GM12892 (cell line): Measurements from ENCODE around the gene HS1BP3. TPM values are rescaled to one million over a fixed set of nuclear protein-coding genes. Genes with fewer than 3 reads are reported as not detected.

ENCODE experiments used
- DNase-seq: peaks from one replicate; pipeline ENCODE4 v3.0.0; 2011; ENCODE audit not compliant: insufficient read length
- FAIRE-seq: peaks from 2 replicates; lab custom pipeline; 2011; peaks lifted over from hg19 to GRCh38; lab: Jason Lieb, UNC
- POLR2A ChIP-seq: IDR thresholded peaks from 2 replicates; pipeline ENCODE4 v1.6.1; 2011; ENCODE audit warnings: low read depth, low read length, control low read depth
- POLR2AphosphoS5 ChIP-seq: IDR thresholded peaks from 2 replicates; pipeline ENCODE4 v1.6.1; 2011; ENCODE audit warnings: low read depth, low read length, control low read depth
- TAF1 ChIP-seq: IDR thresholded peaks from 2 replicates; pipeline ENCODE4 v1.6.1; 2011; ENCODE audit warnings: low read depth, mild to moderate bottlenecking, control low read depth, low read length, borderline replicate concordance
- polyA plus RNA-seq: library from polyadenylated mRNA; unstranded; fragments of >200 nt; gene quantifications from one replicate; pipeline ENCODE4 v1.2.1, GENCODE V29; 2012; ENCODE audit warnings: missing spikeins, inconsistent platforms; ENCODE audit not compliant: missing spikeins

HS1BP3 gene
- polyA plus RNA-seq: 7.3 TPM

DNA sequence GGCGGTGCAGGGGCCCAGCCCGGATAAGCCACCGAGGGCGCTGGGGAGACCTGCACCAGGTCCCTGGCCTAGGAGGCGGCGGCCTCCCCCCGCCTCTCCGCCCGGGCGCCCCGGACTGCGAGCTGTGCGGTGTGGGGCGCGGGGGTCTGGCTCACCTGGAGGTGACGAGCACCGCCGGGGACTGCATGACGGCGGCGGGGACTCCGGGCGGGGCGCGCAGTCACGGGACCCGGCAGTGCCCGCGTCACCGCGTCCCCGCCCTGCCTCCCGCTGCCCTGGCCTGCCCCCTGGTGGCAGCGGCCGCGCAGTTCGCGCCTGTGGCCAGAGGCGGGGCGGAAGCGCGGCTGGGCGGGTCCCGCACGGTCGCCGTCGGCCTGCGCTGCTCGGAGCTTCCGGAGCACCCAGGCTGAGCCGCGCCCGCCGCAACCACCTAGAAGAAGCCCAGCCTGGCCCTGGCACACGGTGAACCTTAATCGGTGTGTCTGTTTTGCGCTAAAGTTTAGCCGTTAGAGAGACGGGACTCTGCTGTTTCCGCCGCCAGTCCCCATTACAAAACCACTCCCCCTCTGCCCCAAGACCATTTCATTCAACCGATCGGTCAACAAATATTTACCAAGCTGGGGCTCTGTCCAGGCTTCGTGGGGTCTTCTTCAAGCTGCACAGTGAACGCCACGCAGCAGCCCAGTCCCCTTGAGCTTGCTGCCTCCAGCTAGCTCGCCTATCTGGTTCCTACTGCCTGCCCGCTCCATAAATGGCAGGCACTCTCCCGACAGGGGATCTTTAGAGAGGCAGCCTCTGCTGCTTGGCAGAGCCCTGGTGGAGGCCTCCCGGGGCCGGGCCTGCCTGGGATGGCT is at the start of gene HS1BP3:
TSS of gene HS1BP3 (minus strand) at position 222 of the 854 bp plus-strand sequence. CDS start at position 187, 35 bp downstream.
- peak; percentile 98 for DNase-seq

GRCh38 chr2:20698916-20699613 is 48.2 kb upstream of the HS1BP3 start:
- DNase-seq (no peak), FAIRE-seq (no peak)
- TF ChIP-seq TAF1: no peak
- TF ChIP-seq POLR2AphosphoS5: no peak
- TF ChIP-seq POLR2A: no peak

More for the DNA sequence above, at the start of gene HS1BP3:
- 0 out of 2 replicates have a peak, but pooled peaks have one; percentile 16 for TF ChIP-seq TAF1
- TF ChIP-seq POLR2AphosphoS5: peak; percentile 66; the same call in 1 of the 2 replicates
- TF ChIP-seq POLR2A: peak; percentile 73; the same call in 1 of the 2 replicates
- FAIRE-seq: peak; percentile 98

DNA sequence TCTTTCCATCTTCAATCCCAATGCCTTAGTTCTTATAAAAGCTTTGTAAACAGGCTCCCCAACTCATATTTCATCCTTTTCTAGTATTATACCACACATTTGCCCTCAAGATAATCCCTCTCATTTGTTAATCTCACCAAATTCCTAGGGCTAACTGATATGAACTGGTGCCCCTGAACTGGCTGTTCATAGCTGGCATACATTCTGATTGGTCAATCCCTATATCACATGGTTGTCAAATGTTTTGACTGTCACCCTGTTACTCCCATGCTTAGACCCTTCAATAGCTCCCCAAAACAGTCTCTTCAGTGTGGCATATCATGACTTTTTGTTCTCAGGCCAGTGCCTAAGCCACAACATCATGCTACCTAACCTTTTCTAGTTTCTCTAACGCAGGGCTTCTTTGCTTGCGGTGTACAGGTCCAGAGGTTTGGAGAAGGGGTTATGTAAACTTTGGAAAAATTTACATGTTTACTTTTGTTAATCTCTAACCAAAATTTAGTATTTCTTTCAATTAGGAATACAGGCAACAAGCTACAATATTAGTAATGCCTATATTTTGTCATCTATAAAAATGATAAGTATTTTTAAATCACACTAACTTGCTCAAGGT is 46.5 kb upstream of the HS1BP3 start:
- DNase-seq: no peak
- FAIRE-seq: no peak
- no peak for TF ChIP-seq POLR2AphosphoS5

- no peak for FAIRE-seq
- no peak for TF ChIP-seq POLR2AphosphoS5
- no peak for TF ChIP-seq POLR2A
- no peak for TF ChIP-seq TAF1
- DNase-seq: no peak
Measured at GRCh38 chr2:20696366-20696765, 45.5 kb upstream of the HS1BP3 start.

DNA sequence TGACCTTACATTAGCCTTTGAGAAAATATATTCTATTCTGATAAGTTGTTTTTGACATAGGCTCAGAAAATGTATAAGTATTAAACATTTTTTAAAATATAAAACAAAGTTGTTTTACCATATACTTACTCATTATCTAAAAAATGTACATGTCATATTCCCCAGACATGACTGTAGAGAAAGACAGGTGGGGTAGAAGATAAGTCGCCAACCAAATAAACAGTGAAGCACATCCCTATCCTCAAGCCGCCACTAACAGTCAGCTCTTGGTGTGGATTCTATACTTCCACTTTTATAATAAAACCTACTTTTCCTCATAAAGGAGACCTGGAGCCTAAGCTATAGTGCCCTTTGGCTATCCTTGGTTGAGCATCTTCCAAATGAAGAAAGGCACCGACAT is 42.4 kb upstream of the HS1BP3 start:
- DNase-seq (no peak), FAIRE-seq (no peak)
- TF ChIP-seq TAF1: no peak
- no peak for TF ChIP-seq POLR2A
- TF ChIP-seq POLR2AphosphoS5: no peak

- DNase-seq (no peak), FAIRE-seq (no peak)
- no peak for TF ChIP-seq TAF1
- no peak for TF ChIP-seq POLR2AphosphoS5
- TF ChIP-seq POLR2A: no peak
Measured at GRCh38 chr2:20692081-20692480, 41.2 kb upstream of the HS1BP3 start.

DNA sequence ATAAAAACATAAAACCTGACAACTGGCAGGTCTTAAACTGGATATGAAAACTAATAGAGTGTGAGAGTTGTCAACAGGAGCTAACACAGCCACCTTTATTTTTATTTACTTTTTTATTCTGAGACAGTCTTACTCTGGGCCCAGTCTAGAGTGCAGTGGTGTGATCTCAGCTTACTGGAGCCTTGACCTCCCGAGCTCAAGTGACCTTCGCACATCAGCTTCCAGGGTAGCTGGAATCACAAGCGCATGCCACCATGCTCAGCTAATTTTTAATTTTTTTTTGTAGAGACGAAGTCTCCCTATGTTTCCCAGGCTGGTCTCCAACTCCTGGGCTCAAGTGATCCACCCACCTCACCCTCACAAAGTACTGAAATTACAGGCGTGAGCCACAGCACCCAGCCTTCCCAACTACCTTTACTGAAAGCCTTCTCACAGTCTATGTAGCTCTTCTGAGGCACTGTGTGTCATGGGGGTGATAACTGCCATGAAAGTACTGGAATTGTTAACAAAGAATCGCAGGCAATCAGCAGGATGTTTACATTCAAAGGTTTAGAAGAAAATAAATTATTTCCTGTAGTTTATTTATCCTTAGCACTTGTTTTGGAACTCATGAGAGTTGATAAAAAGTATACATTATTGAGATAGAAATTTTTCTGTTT is 40.3 kb upstream of the HS1BP3 start:
- no peak for FAIRE-seq
- TF ChIP-seq POLR2A (no peak), POLR2AphosphoS5 (no peak), TAF1 (no peak)
- no peak for DNase-seq

DNA sequence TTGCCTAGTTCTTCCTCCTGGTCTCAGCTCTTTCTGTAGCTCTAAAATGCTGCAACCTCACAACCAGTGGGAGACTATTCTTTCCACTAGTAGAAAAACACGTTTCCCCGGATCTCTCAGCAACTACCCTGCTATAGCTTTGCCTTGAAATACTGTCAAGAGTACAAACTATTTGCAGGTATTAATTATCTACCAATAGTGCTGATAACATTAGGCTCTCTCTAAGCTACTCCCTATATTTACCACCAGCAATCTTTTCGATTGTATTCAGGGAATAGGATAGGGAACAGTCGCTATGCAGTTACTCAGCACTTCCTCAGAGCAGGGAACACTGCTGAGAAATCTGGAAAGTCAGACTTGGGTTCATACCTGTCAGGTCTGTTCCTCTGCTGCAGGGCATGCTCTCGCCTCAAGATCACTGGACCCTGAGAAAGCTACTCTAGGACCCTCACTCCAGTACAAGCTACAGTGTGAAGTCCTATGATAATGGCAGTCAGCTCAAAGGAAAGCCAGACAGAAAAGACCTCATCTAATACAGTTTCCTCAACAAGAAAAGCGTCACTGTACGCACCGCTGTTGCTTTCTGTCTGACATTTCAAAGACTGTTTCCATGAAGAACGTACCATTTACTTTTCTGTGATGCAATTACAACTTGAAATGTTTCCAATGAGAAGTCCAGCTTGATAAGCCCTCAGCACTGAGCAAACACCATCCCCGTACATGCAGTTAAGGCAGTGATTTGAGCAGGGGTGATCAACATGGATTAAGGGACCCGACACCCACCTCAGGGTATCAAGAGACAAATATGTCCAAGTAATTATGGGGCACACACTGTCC is 38.7 kb upstream of the HS1BP3 start:
- no peak for DNase-seq
- no peak for FAIRE-seq
- TF ChIP-seq POLR2AphosphoS5 (no peak), TAF1 (no peak), POLR2A (no peak)

- FAIRE-seq (no peak), DNase-seq (no peak)
- TF ChIP-seq TAF1 (no peak), POLR2A (no peak), POLR2AphosphoS5 (no peak)
Measured at GRCh38 chr2:20687260-20687832, 36.4 kb upstream of the HS1BP3 start.

DNA sequence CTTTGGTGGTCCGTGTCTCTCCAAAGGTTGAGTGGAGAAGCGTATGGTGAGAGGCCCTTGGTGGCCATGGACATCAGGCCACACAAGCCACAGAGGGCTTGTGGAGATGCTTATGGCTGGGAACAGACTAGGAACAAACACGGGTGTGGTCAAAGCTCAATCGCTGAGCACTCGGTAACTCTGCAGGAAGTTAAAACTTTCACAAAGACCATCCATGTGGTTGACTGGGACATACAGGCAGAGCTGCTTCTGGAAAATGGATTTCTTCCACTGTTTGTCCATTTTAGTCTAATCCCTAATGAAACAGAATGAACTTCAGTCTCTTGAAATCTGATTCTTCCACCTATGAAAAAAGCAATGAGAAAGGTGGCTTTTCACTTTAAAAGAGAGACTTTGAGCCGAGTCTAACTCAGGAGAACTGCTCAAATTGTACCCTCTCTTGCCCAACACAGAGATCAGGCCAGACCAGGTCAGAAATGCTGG is 33.7 kb upstream of the HS1BP3 start:
- DNase-seq: no peak
- no peak for TF ChIP-seq TAF1
- no peak for TF ChIP-seq POLR2AphosphoS5
- TF ChIP-seq POLR2A: no peak
- no peak for FAIRE-seq
